Left ventricle myocardium inferior (tissue), 1 donor: ENCODE data around the gene ASB1. TPM values are rescaled to one million over a fixed set of nuclear protein-coding genes. Genes with fewer than 3 reads are reported as not detected.

ENCODE experiments used
- DNase-seq: peaks from one replicate; pipeline ENCODE4 v3.0.0-alpha.2; 2020
- H3K27ac ChIP-seq: fragments of 200-600 bp; replicated peaks from 2 replicates; pipeline ENCODE4 v1.8.0; 2021
- H3K27me3 ChIP-seq: fragments of 200-600 bp; 2 replicates; pipeline ENCODE4 v1.8.0; 2021; ENCODE audit warnings: low read depth
- H3K36me3 ChIP-seq: fragments of 200-600 bp; 2 replicates; pipeline ENCODE4 v1.8.0; 2021
- H3K4me1 ChIP-seq: fragments of 200-600 bp; 2 replicates; pipeline ENCODE4 v1.8.0; 2021
- H3K4me3 ChIP-seq: fragments of 200-600 bp; 2 replicates; pipeline ENCODE4 v1.8.0; 2021; ENCODE audit warnings: mild to moderate bottlenecking, moderate library complexity
- H3K9me3 ChIP-seq: fragments of 200-600 bp; replicated peaks from 2 replicates; pipeline ENCODE4 v1.8.0; 2021
- CTCF ChIP-seq: fragments of 200-600 bp; IDR thresholded peaks from 2 replicates; pipeline ENCODE4 v1.8.0; 2021; ENCODE audit warnings: antibody characterized with exemption, mild to moderate bottlenecking, borderline replicate concordance
- intact Hi-C: fragments of 100-400 bp; cut with micrococcal nuclease; formaldehyde crosslinking; loops from one replicate; pipeline ENCODE4 v1.11.0; 2022
- total RNA-seq: library from RNA; stranded (reverse); fragmentation: NEBNext Ultra II Directional; extraction: Animal tissue kit (Norgen Biotek cat#: 25700); gene quantifications from one replicate; pipeline ENCODE4 v1.2.1, GENCODE V29; 2021
- donor health status: DM: no; HTN: yes; CAD: no; lungs with severe emphysema.

ASB1 gene
- total RNA-seq, 1 donor from 2014 or later = 52.6 TPM

- peaks cover 9% of the 10 kb centered on the region for H3K36me3 ChIP-seq
- H3K4me3 ChIP-seq = no peak overlapping the region
- TF ChIP-seq CTCF = no peak
- no peaks in the 10 kb centered on the region for H3K9me3 ChIP-seq
- no peaks in the 10 kb centered on the region for H3K27me3 ChIP-seq
- peaks cover 33% of the 10 kb centered on the region for H3K4me1 ChIP-seq
- DNase-seq = no peak
- intact Hi-C loops = no loop called here
- no peak overlapping the region for H3K27ac ChIP-seq
These were observed 45.2 kb upstream of the ASB1 start for GRCh38 chr2:238381341-238382115.

- no peak for TF ChIP-seq CTCF
- Histone ChIP-seq H3K36me3 (peaks cover 9% of the 10 kb centered on the region), H3K27ac (no peak overlapping the region), H3K9me3 (no peaks in the 10 kb centered on the region), H3K4me1 (peaks cover 24% of the 10 kb centered on the region), H3K4me3 (no peak overlapping the region), H3K27me3 (no peaks in the 10 kb centered on the region)
- no peak for DNase-seq
- intact Hi-C loops = no loop called here
These were observed 44.3 kb upstream of the ASB1 start for GRCh38 chr2:238382381-238382781.

- Histone ChIP-seq H3K4me3 (no peak overlapping the region), H3K9me3 (no peaks in the 10 kb centered on the region), H3K27me3 (no peaks in the 10 kb centered on the region), H3K36me3 (peaks cover 9% of the 10 kb centered on the region), H3K4me1 (peaks cover 17% of the 10 kb centered on the region), H3K27ac (no peak overlapping the region)
- intact Hi-C loops = no loop called here
- DNase-seq = no peak
- TF ChIP-seq CTCF = no peak
These were observed 43.6 kb upstream of the ASB1 start for GRCh38 chr2:238383135-238383534.

- Histone ChIP-seq H3K27me3 (no peaks in the 10 kb centered on the region), H3K4me1 (peaks cover 13% of the 10 kb centered on the region), H3K36me3 (peaks cover 9% of the 10 kb centered on the region), H3K9me3 (no peaks in the 10 kb centered on the region), H3K4me3 (no peak overlapping the region), H3K27ac (no peak overlapping the region)
- TF ChIP-seq CTCF = no peak
- intact Hi-C loops = no loop called here
- no peak for DNase-seq
These were observed 42.9 kb upstream of the ASB1 start for GRCh38 chr2:238383743-238384380.

- no peak overlapping the region for H3K4me3 ChIP-seq
- H3K9me3 ChIP-seq = no peaks in the 10 kb centered on the region
- peaks cover 4% of the 10 kb centered on the region for H3K36me3 ChIP-seq
- peaks cover 20% of the 10 kb centered on the region for H3K4me1 ChIP-seq
- H3K27me3 ChIP-seq = no peaks in the 10 kb centered on the region
- no peak for DNase-seq
- TF ChIP-seq CTCF = no peak
- intact Hi-C loops = no loop called here
- no peak overlapping the region for H3K27ac ChIP-seq
These were observed 39.4 kb upstream of the ASB1 start for GRCh38 chr2:238387332-238387731.
